ENCODE results near the gene ACTN4.

The ACTN4 gene

GRCh38 chr19:38617283-38617763, 30.1 kb upstream of the ACTN4 start:
- Histone ChIP-seq H3K9me3 (ENCODE audit: control extremely low read depth in 1 of 5, control insufficient read depth in 4 of 5, insufficient read depth in 2 of 5, low read depth in 1 of 5, low read length in 4 of 5) (no peaks in the 10 kb centered on the region), H3K36me3 (ENCODE audit: control insufficient read depth in 4 of 4, insufficient read depth in 4 of 4, low read length in 3 of 4) (peaks cover 2 to 38% (median 26%) of the 10 kb centered on the region in 4 experiments), H3K4me3 (ENCODE audit: control insufficient read depth in 1 of 7, extremely low read depth in 1 of 7, insufficient read depth in 4 of 7, low read depth in 2 of 7, low read length in 6 of 7) (peak overlapping the region; percentile 28 to 98 (median 96)), H3K27me3 (replicated peaks in 2 of 5; ENCODE audit: control insufficient read depth in 4 of 5, insufficient read depth in 5 of 5, low read length in 4 of 5) (no peaks in the 10 kb centered on the region), H3K4me1 (ENCODE audit: control extremely low read depth in 1 of 4, control insufficient read depth in 4 of 4, insufficient read depth in 4 of 4, low read length in 3 of 4) (peaks cover 2 to 36% (median 25%) of the 10 kb centered on the region in 4 experiments), H3K27ac (ENCODE audit: insufficient read depth in 1 of 2, low read depth in 1 of 2, low read length in 2 of 2, poor library complexity in 1 of 2, severe bottlenecking in 2 of 2) (peak overlapping the region in 1 of 2 experiments; percentile 40)
- DNase-seq: peak in 2 of 3 donors; percentile 48 to 58
- CTCF ChIA-PET: interaction anchor here (1.2 to 6.6 kb wide), 3 partner anchors 12 to 74 kb away, joined by 3 to 31 read pairs (median 6); no protein-coding TSS in a partner anchor
- POLR2A ChIA-PET: no interaction called here
- 0% methylated on average over 5 of the region's 9 CpGs for whole genome bisulfite sequencing (ENCODE audit: insufficient coverage)

DNA sequence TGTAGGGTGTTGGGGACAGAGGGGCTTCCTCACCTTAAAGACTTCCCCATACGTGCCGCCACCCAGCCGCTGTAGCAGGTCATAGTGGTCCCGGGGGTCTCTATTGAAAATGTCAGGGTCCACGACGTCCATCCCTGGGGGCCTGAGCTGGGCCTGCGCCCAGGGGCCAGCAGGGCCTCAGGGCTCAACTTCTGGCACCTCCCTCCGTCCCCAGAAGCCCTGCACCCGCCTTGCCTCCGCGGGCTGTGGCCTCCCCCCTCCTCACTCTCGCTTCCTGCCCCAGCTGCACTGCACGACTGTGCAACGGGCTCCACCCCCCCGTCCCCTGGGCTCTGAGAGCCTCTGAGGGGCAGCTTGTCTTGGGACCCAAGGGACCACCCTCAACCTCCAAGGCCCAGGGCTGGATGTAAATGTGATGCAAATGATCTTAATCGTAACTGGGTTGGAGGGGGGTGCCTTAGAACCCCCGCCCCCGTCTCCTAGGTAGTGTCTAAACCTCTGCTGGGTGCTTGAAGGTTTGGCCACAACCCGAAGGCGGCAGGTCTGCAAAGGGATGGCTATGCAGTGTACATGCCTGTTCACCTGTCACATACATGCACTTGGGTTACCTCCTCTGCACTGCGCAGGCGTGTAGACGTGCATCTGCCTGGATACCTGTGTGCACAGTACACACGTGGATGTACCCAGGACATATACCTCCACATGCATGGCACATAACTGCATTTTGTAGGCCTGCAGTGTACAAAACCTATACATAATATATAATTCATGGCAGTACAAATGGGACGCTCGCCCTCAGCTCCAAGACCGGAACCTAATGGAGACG, 29.5 kb upstream of the ACTN4 start, which contains the start of gene MAP4K1:
MAP4K1 (minus strand) TSS at position 190 of the 826 bp plus-strand sequence; CDS start at position 132, 58 bp downstream.
- Histone ChIP-seq H3K9me3 (ENCODE audit: control extremely low read depth in 1 of 5, control insufficient read depth in 4 of 5, insufficient read depth in 2 of 5, low read depth in 1 of 5, low read length in 4 of 5) (no peaks in the 10 kb centered on the region), H3K36me3 (ENCODE audit: control insufficient read depth in 4 of 4, insufficient read depth in 4 of 4, low read length in 3 of 4) (peaks cover 2 to 38% (median 22%) of the 10 kb centered on the region in 4 experiments), H3K27me3 (replicated peaks in 2 of 5; ENCODE audit: control insufficient read depth in 4 of 5, insufficient read depth in 5 of 5, low read length in 4 of 5) (no peaks in the 10 kb centered on the region), H3K4me3 (ENCODE audit: control insufficient read depth in 1 of 7, extremely low read depth in 1 of 7, insufficient read depth in 4 of 7, low read depth in 2 of 7, low read length in 6 of 7) (peak within 1 kb of the TSS; percentile 85 to 98 (median 96)), H3K4me1 (ENCODE audit: control extremely low read depth in 1 of 4, control insufficient read depth in 4 of 4, insufficient read depth in 4 of 4, low read length in 3 of 4) (peaks cover 2 to 36% (median 25%) of the 10 kb centered on the region in 4 experiments), H3K27ac (ENCODE audit: insufficient read depth in 1 of 2, low read depth in 1 of 2, low read length in 2 of 2, poor library complexity in 1 of 2, severe bottlenecking in 2 of 2) (peak within 1 kb of the TSS in 1 of 2 experiments; percentile 74)
- ChIA-PET POLR2A (interaction anchor here (0.6 kb wide), 1 partner anchor 88 kb away, joined by 3 read pairs; no protein-coding TSS in a partner anchor), CTCF (interaction anchor here (0.9 to 6.6 kb wide), 6 partner anchors 10 to 215 kb away, joined by 3 to 31 read pairs (median 4); partner anchors contain the start of gene FAM98C)
- WGBS (ENCODE audit: insufficient coverage): 8% methylated on average over 12 of the region's 28 CpGs
- DNase-seq: peak; percentile 27 to 62 (median 54)

DNA sequence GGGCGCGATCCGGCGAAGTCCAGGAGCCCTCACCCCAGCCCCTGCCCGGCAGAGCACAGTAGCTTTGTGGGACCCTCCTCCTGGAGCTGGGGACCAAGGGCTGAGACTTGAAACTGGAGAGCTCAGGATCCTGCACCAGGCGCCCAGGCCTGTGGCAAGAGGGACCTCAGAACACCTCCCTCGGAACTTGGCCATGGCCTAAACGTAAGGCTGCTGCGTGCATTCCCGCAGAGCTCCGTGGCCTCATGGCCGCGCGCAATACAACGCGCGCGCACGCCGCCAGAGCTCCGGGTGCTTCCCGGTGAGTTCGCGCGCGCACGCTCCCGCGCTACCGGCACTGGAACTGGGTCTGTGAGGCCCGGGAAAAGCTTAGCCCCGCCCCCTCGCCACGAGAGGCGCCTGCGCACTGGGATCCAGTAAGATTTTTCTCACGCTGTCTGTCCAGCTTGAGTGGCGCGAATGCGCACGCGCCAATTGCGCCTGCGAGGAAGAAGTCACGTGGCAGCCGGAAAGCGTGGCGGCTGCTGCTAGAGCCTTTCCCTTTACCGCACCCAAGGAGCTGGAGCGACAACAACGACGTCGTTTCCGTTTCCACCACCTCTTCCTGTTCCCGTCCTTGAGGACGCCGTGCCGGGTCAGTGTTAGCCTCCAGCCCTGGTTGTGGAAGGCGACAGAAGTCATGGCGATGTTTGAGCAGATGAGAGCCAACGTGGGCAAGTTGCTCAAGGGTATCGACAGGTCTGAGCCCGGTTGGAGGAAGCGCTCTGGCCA, 28.7 kb upstream of the ACTN4 start, which contains the start of gene EIF3K:
EIF3K (plus strand) TSS at position 599 of the 771 bp plus-strand sequence; CDS start at position 680, 81 bp downstream.
- H3K36me3 ChIP-seq (ENCODE audit: control insufficient read depth in 4 of 4, insufficient read depth in 4 of 4, low read length in 3 of 4): peaks cover 2 to 35% (median 23%) of the 10 kb centered on the region in 4 experiments
- peak within 1 kb of the TSS; percentile 93 to 97 for H3K27ac ChIP-seq (ENCODE audit: insufficient read depth in 1 of 2, low read depth in 1 of 2, low read length in 2 of 2, poor library complexity in 1 of 2, severe bottlenecking in 2 of 2)
- CTCF ChIA-PET: interaction anchor here (0.8 to 6.6 kb wide), 7 partner anchors 9 to 216 kb away, joined by 3 to 31 read pairs (median 3); partner anchors contain the start of gene FAM98C
- H3K27me3 ChIP-seq (replicated peaks in 2 of 5; ENCODE audit: control insufficient read depth in 4 of 5, insufficient read depth in 5 of 5, low read length in 4 of 5): no peaks in the 10 kb centered on the region
- POLR2A ChIA-PET: interaction anchor here (0.6 kb wide), 1 partner anchor 89 kb away, joined by 3 read pairs; no protein-coding TSS in a partner anchor
- 2% methylated on average over 58 of the region's 64 CpGs for WGBS (ENCODE audit: insufficient coverage)
- no peaks in the 10 kb centered on the region for H3K9me3 ChIP-seq (ENCODE audit: control extremely low read depth in 1 of 5, control insufficient read depth in 4 of 5, insufficient read depth in 2 of 5, low read depth in 1 of 5, low read length in 4 of 5)
- peak; percentile 98 to 99 (median 98) for DNase-seq
- peaks cover 2 to 36% (median 25%) of the 10 kb centered on the region in 4 experiments for H3K4me1 ChIP-seq (ENCODE audit: control extremely low read depth in 1 of 4, control insufficient read depth in 4 of 4, insufficient read depth in 4 of 4, low read length in 3 of 4)
- H3K4me3 ChIP-seq (ENCODE audit: control insufficient read depth in 1 of 7, extremely low read depth in 1 of 7, insufficient read depth in 4 of 7, low read depth in 2 of 7, low read length in 6 of 7): peak within 1 kb of the TSS; percentile 85 to 98 (median 96)

DNA sequence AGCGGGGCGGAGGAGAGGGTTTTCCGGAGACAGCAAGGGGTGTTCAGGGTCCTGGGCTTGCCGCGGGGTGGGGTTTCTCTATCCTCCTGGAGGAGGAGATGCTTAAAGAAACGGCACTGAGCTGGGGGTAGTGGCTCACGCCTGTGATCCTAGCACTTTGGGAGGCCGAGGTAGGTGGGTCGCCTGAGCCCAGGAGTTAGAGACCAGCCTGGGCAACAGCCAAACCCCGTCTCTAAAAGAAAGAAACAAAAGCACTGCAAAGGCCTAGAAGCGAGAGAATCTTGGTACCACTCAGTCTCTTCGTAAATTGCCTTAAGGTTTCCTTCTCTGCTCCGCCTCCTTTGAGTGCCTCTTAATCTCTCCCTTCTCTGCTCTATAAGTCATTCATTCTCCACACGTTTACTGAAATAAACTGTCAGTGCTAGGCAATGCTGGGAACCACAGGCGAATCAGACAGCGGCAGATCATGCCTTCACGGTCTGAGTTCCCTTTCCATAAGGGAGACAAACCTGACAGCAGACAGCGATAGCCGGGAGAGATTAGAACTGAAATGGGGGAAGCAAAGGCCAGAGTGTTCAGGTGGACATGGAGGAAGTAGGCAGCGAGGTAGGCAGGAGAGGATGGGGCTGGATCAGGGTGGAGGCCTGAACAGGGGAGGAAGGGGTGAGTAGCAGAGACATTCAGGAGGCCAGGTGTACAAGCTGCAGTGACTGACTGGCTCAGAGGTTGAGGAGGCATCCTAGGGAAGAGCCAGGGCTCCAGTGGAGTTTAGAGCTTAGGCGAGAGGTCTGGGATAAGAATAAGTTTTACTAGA, 27.9 kb upstream of the ACTN4 start:
- peaks cover 4 to 38% (median 27%) of the 10 kb centered on the region in 4 experiments for H3K36me3 ChIP-seq (ENCODE audit: control insufficient read depth in 4 of 4, insufficient read depth in 4 of 4, low read length in 3 of 4)
- no peak for DNase-seq
- CTCF ChIA-PET: interaction anchor here (0.8 to 6.6 kb wide), 6 partner anchors 8 to 217 kb away, joined by 3 to 31 read pairs (median 4); partner anchors contain the start of gene FAM98C
- peaks cover 2 to 36% (median 25%) of the 10 kb centered on the region in 4 experiments for H3K4me1 ChIP-seq (ENCODE audit: control extremely low read depth in 1 of 4, control insufficient read depth in 4 of 4, insufficient read depth in 4 of 4, low read length in 3 of 4)
- 17% methylated on average over 19 of the region's 21 CpGs for WGBS (ENCODE audit: insufficient coverage)
- H3K27ac ChIP-seq (ENCODE audit: insufficient read depth in 1 of 2, low read depth in 1 of 2, low read length in 2 of 2, poor library complexity in 1 of 2, severe bottlenecking in 2 of 2): peak overlapping the region; percentile 93 to 97
- no peaks in the 10 kb centered on the region for H3K9me3 ChIP-seq (ENCODE audit: control extremely low read depth in 1 of 5, control insufficient read depth in 4 of 5, insufficient read depth in 2 of 5, low read depth in 1 of 5, low read length in 4 of 5)
- POLR2A ChIA-PET: no interaction called here
- H3K4me3 ChIP-seq (ENCODE audit: control insufficient read depth in 1 of 7, extremely low read depth in 1 of 7, insufficient read depth in 4 of 7, low read depth in 2 of 7, low read length in 6 of 7): peak overlapping the region; percentile 85 to 98 (median 96)
- no peaks in the 10 kb centered on the region for H3K27me3 ChIP-seq (replicated peaks in 2 of 5; ENCODE audit: control insufficient read depth in 4 of 5, insufficient read depth in 5 of 5, low read length in 4 of 5)

DNA sequence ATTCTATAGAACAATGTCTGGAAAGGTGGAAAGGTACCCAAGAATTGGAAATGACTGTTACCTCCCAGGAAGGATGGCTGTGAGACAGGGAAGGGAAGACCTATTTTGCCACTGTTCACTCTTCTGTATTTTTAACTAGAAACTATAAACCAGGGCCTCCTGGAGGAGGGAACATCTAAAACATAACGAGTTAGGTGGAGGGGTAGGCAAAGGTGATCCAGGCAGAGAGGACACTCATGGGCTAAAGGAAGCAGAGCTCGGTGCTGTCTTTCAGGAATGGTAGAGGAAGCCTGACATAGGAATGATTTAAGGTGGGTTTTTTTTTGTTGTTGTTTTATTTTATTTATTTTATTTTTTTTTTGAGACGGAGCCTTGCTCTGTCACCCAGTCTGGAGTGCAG, 22.6 kb upstream of the ACTN4 start:
- ChIA-PET POLR2A (no interaction called here), CTCF (interaction anchor here (0.9 to 1.1 kb wide), 2 partner anchors 9 to 16 kb away, joined by 3 read pairs; no protein-coding TSS in a partner anchor)
- no peak overlapping the region for H3K27ac ChIP-seq (ENCODE audit: insufficient read depth in 1 of 2, low read depth in 1 of 2, low read length in 2 of 2, poor library complexity in 1 of 2, severe bottlenecking in 2 of 2)
- H3K4me3 ChIP-seq (ENCODE audit: control insufficient read depth in 1 of 7, extremely low read depth in 1 of 7, insufficient read depth in 4 of 7, low read depth in 2 of 7, low read length in 6 of 7): no peak overlapping the region
- H3K36me3 ChIP-seq (ENCODE audit: control insufficient read depth in 4 of 4, insufficient read depth in 4 of 4, low read length in 3 of 4): peaks cover 7 to 83% (median 59%) of the 10 kb centered on the region in 4 experiments
- H3K27me3 ChIP-seq (replicated peaks in 2 of 5; ENCODE audit: control insufficient read depth in 4 of 5, insufficient read depth in 5 of 5, low read length in 4 of 5): no peaks in the 10 kb centered on the region
- 97% methylated on average over 3 of the region's 3 CpGs for WGBS (ENCODE audit: insufficient coverage)
- DNase-seq: no peak
- H3K4me1 ChIP-seq (ENCODE audit: control extremely low read depth in 1 of 4, control insufficient read depth in 4 of 4, insufficient read depth in 4 of 4, low read length in 3 of 4): peaks cover 2 to 6% (median 4%) of the 10 kb centered on the region in 4 experiments
- no peaks in the 10 kb centered on the region for H3K9me3 ChIP-seq (ENCODE audit: control extremely low read depth in 1 of 5, control insufficient read depth in 4 of 5, insufficient read depth in 2 of 5, low read depth in 1 of 5, low read length in 4 of 5)

GRCh38 chr19:38626401-38626800, 21.0 kb upstream of the ACTN4 start:
- ChIA-PET CTCF (interaction anchor here (0.8 kb wide), 1 partner anchor 9 kb away, joined by 4 read pairs; no protein-coding TSS in a partner anchor), POLR2A (no interaction called here)
- H3K27me3 ChIP-seq (replicated peaks in 2 of 5; ENCODE audit: control insufficient read depth in 4 of 5, insufficient read depth in 5 of 5, low read length in 4 of 5): no peaks in the 10 kb centered on the region
- peaks cover 7 to 82% (median 52%) of the 10 kb centered on the region in 4 experiments for H3K36me3 ChIP-seq (ENCODE audit: control insufficient read depth in 4 of 4, insufficient read depth in 4 of 4, low read length in 3 of 4)
- no peak overlapping the region for H3K4me3 ChIP-seq (ENCODE audit: control insufficient read depth in 1 of 7, extremely low read depth in 1 of 7, insufficient read depth in 4 of 7, low read depth in 2 of 7, low read length in 6 of 7)
- DNase-seq: no peak
- no peaks in the 10 kb centered on the region for H3K9me3 ChIP-seq (ENCODE audit: control extremely low read depth in 1 of 5, control insufficient read depth in 4 of 5, insufficient read depth in 2 of 5, low read depth in 1 of 5, low read length in 4 of 5)
- no peak overlapping the region for H3K27ac ChIP-seq (ENCODE audit: insufficient read depth in 1 of 2, low read depth in 1 of 2, low read length in 2 of 2, poor library complexity in 1 of 2, severe bottlenecking in 2 of 2)
- H3K4me1 ChIP-seq (ENCODE audit: control extremely low read depth in 1 of 4, control insufficient read depth in 4 of 4, insufficient read depth in 4 of 4, low read length in 3 of 4): no peaks in the 10 kb centered on the region
- WGBS (ENCODE audit: insufficient coverage): 95% methylated on average over 4 of the region's 4 CpGs

Data from common myeloid progenitor, CD34-positive (primary cell).